ENCODE results near the gene LRRC1. TPM values are rescaled to one million over a fixed set of nuclear protein-coding genes. Genes with fewer than 3 reads are reported as not detected.
"Not testable (repeated sequence)": the region's sequence is repeated elsewhere in the genome, so short reads cannot be mapped to it uniquely, and the experiment has no call there.

LRRC1 gene
- total and polyA plus RNA-seq, 4 donors = 0.36 to 6.4 (median 0.94) TPM

DNA sequence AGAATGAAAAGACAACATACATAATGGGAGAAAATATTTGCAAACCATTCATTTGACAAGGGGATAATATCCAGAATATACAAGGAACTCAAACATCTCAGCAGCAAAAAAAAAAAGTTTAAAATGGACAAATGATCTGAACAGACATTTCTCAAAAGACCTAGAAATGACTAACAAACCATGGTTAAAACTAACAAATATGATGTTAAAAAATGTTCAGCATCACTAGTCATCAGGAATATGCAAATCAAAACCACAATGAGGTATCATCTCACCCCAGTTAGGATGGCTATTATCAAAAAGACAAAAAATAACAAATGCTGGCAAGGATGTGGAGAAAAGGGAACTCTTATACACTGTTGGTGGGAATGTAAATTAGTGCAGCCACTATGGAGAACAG lies 9.8 kb upstream of the LRRC1 start:
- not testable (repeated sequence) for H3K4me3 ChIP-seq (ENCODE audit: low read depth in 1 of 3, low read length in 3 of 3)

DNA sequence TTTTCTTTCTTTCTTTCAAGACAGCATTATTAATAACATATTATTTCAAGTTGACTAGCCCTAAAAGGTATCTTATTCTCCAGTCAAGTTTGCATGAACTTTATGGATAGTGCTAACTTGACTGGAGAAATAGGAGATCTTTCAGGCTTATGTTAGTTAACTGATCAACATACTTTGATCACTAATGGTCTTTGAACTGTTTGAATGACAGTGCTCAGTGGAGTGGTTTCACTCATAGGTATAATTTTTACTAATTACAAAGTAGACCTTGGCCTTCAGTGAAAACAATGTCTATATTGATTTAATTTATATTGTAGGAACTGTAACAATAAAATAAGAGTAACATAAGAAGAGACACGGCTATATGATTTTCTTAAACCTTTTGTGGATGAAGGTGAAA lies 8.0 kb upstream of the LRRC1 start:
- TF ChIP-seq RAD21 (IDR thresholded peaks at IDR 0.05) = no peak
- TF ChIP-seq, protein P1, sequence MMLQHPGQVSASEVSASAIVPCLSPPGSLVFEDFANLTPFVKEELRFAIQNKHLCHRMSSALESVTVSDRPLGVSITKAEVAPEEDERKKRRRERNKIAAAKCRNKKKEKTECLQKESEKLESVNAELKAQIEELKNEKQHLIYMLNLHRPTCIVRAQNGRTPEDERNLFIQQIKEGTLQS (IDR thresholded peaks at IDR 0.05) = no peak
- TF ChIP-seq HNF4G (IDR thresholded peaks at IDR 0.05) = no peak
- TF ChIP-seq, protein P2, sequence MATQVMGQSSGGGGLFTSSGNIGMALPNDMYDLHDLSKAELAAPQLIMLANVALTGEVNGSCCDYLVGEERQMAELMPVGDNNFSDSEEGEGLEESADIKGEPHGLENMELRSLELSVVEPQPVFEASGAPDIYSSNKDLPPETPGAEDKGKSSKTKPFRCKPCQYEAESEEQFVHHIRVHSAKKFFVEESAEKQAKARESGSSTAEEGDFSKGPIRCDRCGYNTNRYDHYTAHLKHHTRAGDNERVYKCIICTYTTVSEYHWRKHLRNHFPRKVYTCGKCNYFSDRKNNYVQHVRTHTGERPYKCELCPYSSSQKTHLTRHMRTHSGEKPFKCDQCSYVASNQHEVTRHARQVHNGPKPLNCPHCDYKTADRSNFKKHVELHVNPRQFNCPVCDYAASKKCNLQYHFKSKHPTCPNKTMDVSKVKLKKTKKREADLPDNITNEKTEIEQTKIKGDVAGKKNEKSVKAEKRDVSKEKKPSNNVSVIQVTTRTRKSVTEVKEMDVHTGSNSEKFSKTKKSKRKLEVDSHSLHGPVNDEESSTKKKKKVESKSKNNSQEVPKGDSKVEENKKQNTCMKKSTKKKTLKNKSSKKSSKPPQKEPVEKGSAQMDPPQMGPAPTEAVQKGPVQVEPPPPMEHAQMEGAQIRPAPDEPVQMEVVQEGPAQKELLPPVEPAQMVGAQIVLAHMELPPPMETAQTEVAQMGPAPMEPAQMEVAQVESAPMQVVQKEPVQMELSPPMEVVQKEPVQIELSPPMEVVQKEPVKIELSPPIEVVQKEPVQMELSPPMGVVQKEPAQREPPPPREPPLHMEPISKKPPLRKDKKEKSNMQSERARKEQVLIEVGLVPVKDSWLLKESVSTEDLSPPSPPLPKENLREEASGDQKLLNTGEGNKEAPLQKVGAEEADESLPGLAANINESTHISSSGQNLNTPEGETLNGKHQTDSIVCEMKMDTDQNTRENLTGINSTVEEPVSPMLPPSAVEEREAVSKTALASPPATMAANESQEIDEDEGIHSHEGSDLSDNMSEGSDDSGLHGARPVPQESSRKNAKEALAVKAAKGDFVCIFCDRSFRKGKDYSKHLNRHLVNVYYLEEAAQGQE (IDR thresholded peaks at IDR 0.05) = no peak
- no peak for TF ChIP-seq FOXA2 (IDR thresholded peaks at IDR 0.05)
- TF ChIP-seq HNF4A (conservative IDR thresholded peaks at IDR 0.05) = no peak
- no peak for TF ChIP-seq JUND (IDR thresholded peaks at IDR 0.05)
- TF ChIP-seq RXRA (IDR thresholded peaks at IDR 0.05) = no peak
- no peak for TF ChIP-seq TAF1 (conservative IDR thresholded peaks at IDR 0.05)
- TF ChIP-seq NR2F2 (IDR thresholded peaks at IDR 0.05) = no peak
- no peak for TF ChIP-seq FOXA1 (IDR thresholded peaks at IDR 0.05)
- no peak for TF ChIP-seq GABPA (IDR thresholded peaks at IDR 0.05 in 1 of 2, conservative IDR thresholded peaks at IDR 0.05 in 1 of 2)
- TF ChIP-seq SP1 (IDR thresholded peaks at IDR 0.05) = no peak
- no peak for TF ChIP-seq YY1 (IDR thresholded peaks at IDR 0.05)
- TF ChIP-seq, protein P3, sequence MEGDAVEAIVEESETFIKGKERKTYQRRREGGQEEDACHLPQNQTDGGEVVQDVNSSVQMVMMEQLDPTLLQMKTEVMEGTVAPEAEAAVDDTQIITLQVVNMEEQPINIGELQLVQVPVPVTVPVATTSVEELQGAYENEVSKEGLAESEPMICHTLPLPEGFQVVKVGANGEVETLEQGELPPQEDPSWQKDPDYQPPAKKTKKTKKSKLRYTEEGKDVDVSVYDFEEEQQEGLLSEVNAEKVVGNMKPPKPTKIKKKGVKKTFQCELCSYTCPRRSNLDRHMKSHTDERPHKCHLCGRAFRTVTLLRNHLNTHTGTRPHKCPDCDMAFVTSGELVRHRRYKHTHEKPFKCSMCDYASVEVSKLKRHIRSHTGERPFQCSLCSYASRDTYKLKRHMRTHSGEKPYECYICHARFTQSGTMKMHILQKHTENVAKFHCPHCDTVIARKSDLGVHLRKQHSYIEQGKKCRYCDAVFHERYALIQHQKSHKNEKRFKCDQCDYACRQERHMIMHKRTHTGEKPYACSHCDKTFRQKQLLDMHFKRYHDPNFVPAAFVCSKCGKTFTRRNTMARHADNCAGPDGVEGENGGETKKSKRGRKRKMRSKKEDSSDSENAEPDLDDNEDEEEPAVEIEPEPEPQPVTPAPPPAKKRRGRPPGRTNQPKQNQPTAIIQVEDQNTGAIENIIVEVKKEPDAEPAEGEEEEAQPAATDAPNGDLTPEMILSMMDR (IDR thresholded peaks at IDR 0.05; ENCODE audit: low read depth, low read length, missing input control) = no peak
- no peak overlapping the region for H3K9ac ChIP-seq (ENCODE audit: low read depth in 1 of 2, low read length in 2 of 2)
- no peak overlapping the region for H3K27ac ChIP-seq (ENCODE audit: low read depth in 1 of 2, low read length in 2 of 2)
- DNase-seq (ENCODE audit: low spot score) = no peak
- WGBS = 94% methylated on average over 1 of the region's 1 CpG
- no peaks in the 10 kb centered on the region for H3K4me1 ChIP-seq (ENCODE audit: control insufficient read depth in 4 of 4, insufficient read depth in 4 of 4, low read length in 3 of 4)
- H3K9me3 ChIP-seq (ENCODE audit: control insufficient read depth in 4 of 4, low read length in 3 of 4) = peaks cover 2 to 8% (median 4%) of the 10 kb centered on the region in 4 donors
- no peaks in the 10 kb centered on the region for H3K36me3 ChIP-seq (ENCODE audit: control insufficient read depth in 4 of 4, insufficient read depth in 3 of 4, low read depth in 1 of 4, low read length in 3 of 4)
- no peak overlapping the region for H3K4me3 ChIP-seq (ENCODE audit: low read depth in 1 of 3, low read length in 3 of 3)
- H3K27me3 ChIP-seq (ENCODE audit: control insufficient read depth in 4 of 4, insufficient read depth in 4 of 4, low read length in 3 of 4) = no peaks in the 10 kb centered on the region

More for the DNA sequence above, 9.8 kb upstream of the LRRC1 start:
- not testable (repeated sequence) for H3K36me3 ChIP-seq (ENCODE audit: control insufficient read depth in 4 of 4, insufficient read depth in 3 of 4, low read depth in 1 of 4, low read length in 3 of 4); DNase-seq (ENCODE audit: low spot score); H3K9me3 ChIP-seq (ENCODE audit: control insufficient read depth in 4 of 4, low read length in 3 of 4); H3K4me1 ChIP-seq (ENCODE audit: control insufficient read depth in 4 of 4, insufficient read depth in 4 of 4, low read length in 3 of 4); H3K27ac ChIP-seq (ENCODE audit: low read depth in 1 of 2, low read length in 2 of 2); H3K27me3 ChIP-seq (ENCODE audit: control insufficient read depth in 4 of 4, insufficient read depth in 4 of 4, low read length in 3 of 4); H3K9ac ChIP-seq (ENCODE audit: low read depth in 1 of 2, low read length in 2 of 2)

DNA sequence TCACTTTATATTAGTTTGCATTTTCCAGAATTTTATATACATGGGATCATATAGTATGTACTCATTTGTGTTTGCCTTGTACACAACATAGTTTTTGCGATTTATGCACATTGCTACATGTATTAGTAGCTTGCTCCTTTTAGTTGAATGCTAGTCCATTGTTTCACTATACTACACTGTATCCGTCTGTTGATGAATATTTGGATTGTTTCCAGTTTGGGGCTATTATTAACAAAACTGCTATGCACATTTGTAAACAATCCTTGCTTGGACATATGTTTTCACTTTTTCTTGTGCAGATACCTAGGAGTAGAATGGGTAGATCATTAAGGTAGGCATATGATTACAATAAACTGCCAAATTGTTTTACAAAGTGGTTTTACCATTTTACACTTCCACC lies 3.9 kb upstream of the LRRC1 start:
- H3K9me3 ChIP-seq (ENCODE audit: control insufficient read depth in 4 of 4, low read length in 3 of 4) = peaks cover 2 to 8% (median 4%) of the 10 kb centered on the region in 4 donors
- peaks cover 0 to 10% (median 3%) of the 10 kb centered on the region in 4 donors for H3K27me3 ChIP-seq (ENCODE audit: control insufficient read depth in 4 of 4, insufficient read depth in 4 of 4, low read length in 3 of 4)
- no peak overlapping the region for H3K9ac ChIP-seq (ENCODE audit: low read depth in 1 of 2, low read length in 2 of 2)
- no peak overlapping the region for H3K27ac ChIP-seq (ENCODE audit: low read depth in 1 of 2, low read length in 2 of 2)
- no peak for DNase-seq (ENCODE audit: low spot score)
- H3K4me3 ChIP-seq (ENCODE audit: low read depth in 1 of 3, low read length in 3 of 3) = no peak overlapping the region
- 66% methylated on average over 2 of the region's 2 CpGs for WGBS
- H3K36me3 ChIP-seq (ENCODE audit: control insufficient read depth in 4 of 4, insufficient read depth in 3 of 4, low read depth in 1 of 4, low read length in 3 of 4) = no peaks in the 10 kb centered on the region
- peaks cover 6 to 24% (median 19%) of the 10 kb centered on the region in 4 donors for H3K4me1 ChIP-seq (ENCODE audit: control insufficient read depth in 4 of 4, insufficient read depth in 4 of 4, low read length in 3 of 4)
- TF ChIP-seq TAF1 (conservative IDR thresholded peaks at IDR 0.05) (no peak), SP1 (IDR thresholded peaks at IDR 0.05) (no peak), FOXA2 (IDR thresholded peaks at IDR 0.05) (no peak)
- TF ChIP-seq, protein P3 (IDR thresholded peaks at IDR 0.05; ENCODE audit: low read depth, low read length, missing input control) = no peak

All from liver (tissue), 9 donors.